ENCODE measurements around the gene PRKN. TPM values are rescaled to one million over a fixed set of nuclear protein-coding genes. Genes with fewer than 3 reads are reported as not detected.
"Not testable (repeated sequence)": the region's sequence is repeated elsewhere in the genome, so short reads cannot be mapped to it uniquely, and the experiment has no call there.

PRKN gene
- total RNA-seq, 1 experiment from 2014 or later = 1.2 TPM

DNA sequence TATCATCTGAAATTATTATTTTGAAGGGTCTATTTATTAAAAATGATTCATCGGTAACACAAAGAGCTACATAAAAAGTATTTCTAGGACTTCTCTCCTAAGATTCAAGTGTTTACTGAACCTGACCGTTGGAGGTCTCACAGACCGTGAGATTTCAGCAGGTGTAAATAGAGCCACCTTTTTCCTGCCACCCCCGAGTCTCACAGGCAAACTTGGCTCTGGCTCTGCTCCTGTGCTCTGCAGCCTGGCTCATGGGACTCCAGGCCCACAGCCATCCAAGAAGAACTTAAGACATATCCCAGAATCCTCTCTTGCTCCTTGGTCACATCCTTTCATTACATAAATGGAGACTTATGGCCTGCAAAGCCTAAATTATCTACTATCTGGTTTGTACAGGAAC, 1385.9 kb downstream of the PRKN start:
- TF ChIP-seq EZH2 (IDR thresholded peaks at IDR 0.05; ENCODE audit: borderline replicate concordance, low read depth, low read length, poor library complexity, severe bottlenecking) = no peak
- TF ChIP-seq, protein P1, sequence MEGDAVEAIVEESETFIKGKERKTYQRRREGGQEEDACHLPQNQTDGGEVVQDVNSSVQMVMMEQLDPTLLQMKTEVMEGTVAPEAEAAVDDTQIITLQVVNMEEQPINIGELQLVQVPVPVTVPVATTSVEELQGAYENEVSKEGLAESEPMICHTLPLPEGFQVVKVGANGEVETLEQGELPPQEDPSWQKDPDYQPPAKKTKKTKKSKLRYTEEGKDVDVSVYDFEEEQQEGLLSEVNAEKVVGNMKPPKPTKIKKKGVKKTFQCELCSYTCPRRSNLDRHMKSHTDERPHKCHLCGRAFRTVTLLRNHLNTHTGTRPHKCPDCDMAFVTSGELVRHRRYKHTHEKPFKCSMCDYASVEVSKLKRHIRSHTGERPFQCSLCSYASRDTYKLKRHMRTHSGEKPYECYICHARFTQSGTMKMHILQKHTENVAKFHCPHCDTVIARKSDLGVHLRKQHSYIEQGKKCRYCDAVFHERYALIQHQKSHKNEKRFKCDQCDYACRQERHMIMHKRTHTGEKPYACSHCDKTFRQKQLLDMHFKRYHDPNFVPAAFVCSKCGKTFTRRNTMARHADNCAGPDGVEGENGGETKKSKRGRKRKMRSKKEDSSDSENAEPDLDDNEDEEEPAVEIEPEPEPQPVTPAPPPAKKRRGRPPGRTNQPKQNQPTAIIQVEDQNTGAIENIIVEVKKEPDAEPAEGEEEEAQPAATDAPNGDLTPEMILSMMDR (conservative IDR thresholded peaks at IDR 0.05; ENCODE audit: low read depth, low read length) = no peak
- Histone ChIP-seq H3K4me1 (ENCODE audit: insufficient read depth, low read length, poor library complexity, severe bottlenecking) (no peaks in the 10 kb centered on the region), H3K27me3 (replicated peaks; ENCODE audit: insufficient read depth, low read depth, low read length, poor library complexity) (no peaks in the 10 kb centered on the region), H3K36me3 (ENCODE audit: insufficient read depth, low read length, poor library complexity, severe bottlenecking) (no peaks in the 10 kb centered on the region), H3K9me3 (ENCODE audit: low read depth, low read length, poor library complexity, severe bottlenecking) (no peaks in the 10 kb centered on the region), H3K4me3 (ENCODE audit: low read depth, low read length, poor library complexity, severe bottlenecking) (no peak overlapping the region), H3K27ac (ENCODE audit: low read depth, low read length, poor library complexity, severe bottlenecking) (no peak overlapping the region)
- no TSS peak for BruUV-seq (replicated peaks)
- DNase-seq (ENCODE audit: low spot score) = no peak
- CTCF ChIA-PET = no interaction called here
- POLR2A ChIA-PET (ENCODE audit: low non-redundant PET) = no interaction called here
- intact Hi-C loops (cut with micrococcal nuclease; ENCODE audit: unreplicated experiment) = no loop called here

DNA sequence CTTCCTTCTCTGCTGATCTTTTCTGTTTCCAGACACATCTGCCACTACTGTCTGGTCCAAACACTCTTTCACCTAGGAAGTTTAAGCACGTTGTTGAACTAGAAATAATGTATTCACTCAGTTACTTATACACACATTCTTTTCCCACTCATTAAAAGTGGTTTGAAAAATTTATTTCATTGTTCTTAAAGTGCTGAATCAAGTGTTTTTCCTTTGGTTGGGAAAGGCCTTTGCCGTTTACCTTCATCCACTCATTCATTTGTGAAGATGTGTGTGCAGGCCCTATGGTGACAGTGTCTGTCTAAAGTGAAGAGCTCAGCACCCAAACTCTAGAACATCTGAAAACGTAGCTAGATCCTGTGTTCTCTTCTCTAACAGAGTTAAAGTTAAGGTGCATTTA, 1389.6 kb downstream of the PRKN start:
- no peaks in the 10 kb centered on the region for H3K4me1 ChIP-seq (ENCODE audit: insufficient read depth, low read length, poor library complexity, severe bottlenecking)
- H3K36me3 ChIP-seq (ENCODE audit: insufficient read depth, low read length, poor library complexity, severe bottlenecking) = no peaks in the 10 kb centered on the region
- no peaks in the 10 kb centered on the region for H3K27me3 ChIP-seq (replicated peaks; ENCODE audit: insufficient read depth, low read depth, low read length, poor library complexity)
- POLR2A ChIA-PET (ENCODE audit: low non-redundant PET) = no interaction called here
- BruUV-seq (replicated peaks) = no TSS peak
- no peak overlapping the region for H3K4me3 ChIP-seq (ENCODE audit: low read depth, low read length, poor library complexity, severe bottlenecking)
- TF ChIP-seq EZH2 (IDR thresholded peaks at IDR 0.05; ENCODE audit: borderline replicate concordance, low read depth, low read length, poor library complexity, severe bottlenecking) = no peak
- H3K9me3 ChIP-seq (ENCODE audit: low read depth, low read length, poor library complexity, severe bottlenecking) = peaks cover 4% of the 10 kb centered on the region
- intact Hi-C loops (cut with micrococcal nuclease; ENCODE audit: unreplicated experiment) = no loop called here
- no peak overlapping the region for H3K27ac ChIP-seq (ENCODE audit: low read depth, low read length, poor library complexity, severe bottlenecking)
- CTCF ChIA-PET = no interaction called here
- no peak for DNase-seq (ENCODE audit: low spot score)

DNA sequence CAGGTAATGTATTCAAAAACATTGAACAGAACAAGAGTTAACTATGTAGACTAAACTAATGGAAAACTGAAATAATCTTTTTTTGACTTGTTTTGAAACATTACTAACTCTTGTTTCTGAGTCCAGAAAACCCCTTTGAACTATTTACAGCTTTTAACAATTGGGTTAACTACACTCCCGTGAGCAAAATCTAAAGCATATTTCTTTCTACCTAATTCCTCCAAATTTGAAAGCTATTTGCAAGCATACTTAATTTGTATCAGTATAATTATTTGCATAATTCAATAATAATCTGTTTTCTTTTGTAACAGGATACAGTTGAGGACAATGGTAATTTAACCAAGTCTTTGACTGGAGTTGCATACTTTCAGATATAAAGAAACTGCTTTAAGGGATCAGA, 1391.1 kb downstream of the PRKN start:
- TF ChIP-seq, protein P1 (conservative IDR thresholded peaks at IDR 0.05; ENCODE audit: low read depth, low read length) = no peak
- TF ChIP-seq EZH2 (IDR thresholded peaks at IDR 0.05; ENCODE audit: borderline replicate concordance, low read depth, low read length, poor library complexity, severe bottlenecking) = no peak
- Histone ChIP-seq H3K4me3 (ENCODE audit: low read depth, low read length, poor library complexity, severe bottlenecking) (no peak overlapping the region), H3K27ac (ENCODE audit: low read depth, low read length, poor library complexity, severe bottlenecking) (no peak overlapping the region), H3K9me3 (ENCODE audit: low read depth, low read length, poor library complexity, severe bottlenecking) (peaks cover 4% of the 10 kb centered on the region), H3K36me3 (ENCODE audit: insufficient read depth, low read length, poor library complexity, severe bottlenecking) (no peaks in the 10 kb centered on the region), H3K4me1 (ENCODE audit: insufficient read depth, low read length, poor library complexity, severe bottlenecking) (no peaks in the 10 kb centered on the region), H3K27me3 (replicated peaks; ENCODE audit: insufficient read depth, low read depth, low read length, poor library complexity) (no peaks in the 10 kb centered on the region)
- intact Hi-C loops (cut with micrococcal nuclease; ENCODE audit: unreplicated experiment) = no loop called here
- POLR2A ChIA-PET (ENCODE audit: low non-redundant PET) = no interaction called here
- BruUV-seq (replicated peaks) = no TSS peak
- DNase-seq (ENCODE audit: low spot score) = no peak
- CTCF ChIA-PET = no interaction called here

DNA sequence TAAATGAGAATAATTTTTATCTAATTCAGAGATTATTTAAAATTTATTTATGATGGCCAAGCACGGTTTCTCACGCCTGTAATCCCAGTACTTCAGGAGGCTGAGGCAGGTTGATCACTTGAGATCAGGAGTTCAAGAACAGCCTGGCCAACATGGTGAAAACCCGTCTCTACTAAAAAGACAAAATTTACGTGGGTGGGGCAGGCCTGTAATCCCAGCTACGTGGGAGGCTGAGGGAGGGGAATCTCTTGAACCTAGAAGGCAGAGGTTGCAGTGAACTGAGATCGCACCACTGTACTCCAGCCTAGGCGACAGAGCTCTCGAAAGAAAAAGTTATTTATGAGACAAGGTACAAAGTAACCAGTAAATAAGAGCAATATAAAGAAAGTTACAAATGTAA, 1394.2 kb downstream of the PRKN start:
- intact Hi-C loops (cut with micrococcal nuclease; ENCODE audit: unreplicated experiment) = no loop called here
- ChIA-PET CTCF (no interaction called here), POLR2A (ENCODE audit: low non-redundant PET) (no interaction called here)
- H3K4me3 ChIP-seq (ENCODE audit: low read depth, low read length, poor library complexity, severe bottlenecking) = no peak overlapping the region
- H3K36me3 ChIP-seq (ENCODE audit: insufficient read depth, low read length, poor library complexity, severe bottlenecking) = no peaks in the 10 kb centered on the region
- H3K9me3 ChIP-seq (ENCODE audit: low read depth, low read length, poor library complexity, severe bottlenecking) = peaks cover 9% of the 10 kb centered on the region
- TF ChIP-seq EZH2 (IDR thresholded peaks at IDR 0.05; ENCODE audit: borderline replicate concordance, low read depth, low read length, poor library complexity, severe bottlenecking) = no peak
- TF ChIP-seq, protein P1 (conservative IDR thresholded peaks at IDR 0.05; ENCODE audit: low read depth, low read length) = no peak
- no peak for DNase-seq (ENCODE audit: low spot score)
- BruUV-seq (replicated peaks) = no TSS peak
- H3K4me1 ChIP-seq (ENCODE audit: insufficient read depth, low read length, poor library complexity, severe bottlenecking) = no peaks in the 10 kb centered on the region
- no peaks in the 10 kb centered on the region for H3K27me3 ChIP-seq (replicated peaks; ENCODE audit: insufficient read depth, low read depth, low read length, poor library complexity)
- no peak overlapping the region for H3K27ac ChIP-seq (ENCODE audit: low read depth, low read length, poor library complexity, severe bottlenecking)

DNA sequence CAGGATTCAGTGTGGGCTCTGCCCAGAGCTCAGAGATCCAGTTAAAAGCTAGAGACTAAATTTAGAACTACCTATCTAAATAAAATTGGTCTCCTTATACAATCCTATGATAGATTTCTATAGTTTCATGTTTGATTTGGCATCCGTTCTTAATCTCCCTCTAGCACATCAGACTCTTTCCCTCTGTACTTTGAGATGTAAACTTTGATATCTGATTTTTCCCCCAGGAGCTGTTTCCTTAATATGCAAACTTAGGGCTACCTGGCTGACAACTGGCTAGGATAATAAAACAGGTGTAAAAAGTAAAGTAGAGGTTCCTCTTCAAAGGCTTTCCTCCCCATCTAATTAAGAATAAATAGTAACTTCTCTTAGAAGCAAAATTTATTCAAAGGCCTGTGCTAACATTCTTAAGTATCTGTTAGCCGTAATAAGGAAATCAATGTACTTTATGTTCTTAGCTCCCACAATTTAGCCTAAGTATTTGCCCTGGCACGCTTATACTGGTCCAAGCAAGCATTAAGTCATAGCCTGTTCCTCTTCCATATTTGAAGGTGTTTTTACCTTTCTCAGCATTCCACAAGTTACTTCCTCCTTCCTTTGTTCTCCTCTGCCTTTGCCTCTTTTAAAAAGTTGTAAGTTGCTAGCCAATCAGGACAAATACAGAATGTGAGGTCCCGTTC, 1396.0 kb downstream of the PRKN start:
- BruUV-seq (replicated peaks); H3K36me3 ChIP-seq (ENCODE audit: insufficient read depth, low read length, poor library complexity, severe bottlenecking); POLR2A ChIA-PET (ENCODE audit: low non-redundant PET); DNase-seq (ENCODE audit: low spot score); intact Hi-C loops (cut with micrococcal nuclease; ENCODE audit: unreplicated experiment); H3K4me1 ChIP-seq (ENCODE audit: insufficient read depth, low read length, poor library complexity, severe bottlenecking); H3K27me3 ChIP-seq (replicated peaks; ENCODE audit: insufficient read depth, low read depth, low read length, poor library complexity); CTCF ChIA-PET; H3K27ac ChIP-seq (ENCODE audit: low read depth, low read length, poor library complexity, severe bottlenecking); H3K4me3 ChIP-seq (ENCODE audit: low read depth, low read length, poor library complexity, severe bottlenecking): not testable (repeated sequence)
- peaks cover 23% of the 10 kb centered on the region for H3K9me3 ChIP-seq (ENCODE audit: low read depth, low read length, poor library complexity, severe bottlenecking)

All from A673 (cell line).